Measurements from ENCODE around the gene PTPRN2. TPM values are rescaled to one million over a fixed set of nuclear protein-coding genes. Genes with fewer than 3 reads are reported as not detected.

Gene PTPRN2
- total and polyA plus RNA-seq, 9 of the 15 experiments (the other 6 are each of a cell fraction or from before 2014, with no cell fraction given) = not detected

DNA sequence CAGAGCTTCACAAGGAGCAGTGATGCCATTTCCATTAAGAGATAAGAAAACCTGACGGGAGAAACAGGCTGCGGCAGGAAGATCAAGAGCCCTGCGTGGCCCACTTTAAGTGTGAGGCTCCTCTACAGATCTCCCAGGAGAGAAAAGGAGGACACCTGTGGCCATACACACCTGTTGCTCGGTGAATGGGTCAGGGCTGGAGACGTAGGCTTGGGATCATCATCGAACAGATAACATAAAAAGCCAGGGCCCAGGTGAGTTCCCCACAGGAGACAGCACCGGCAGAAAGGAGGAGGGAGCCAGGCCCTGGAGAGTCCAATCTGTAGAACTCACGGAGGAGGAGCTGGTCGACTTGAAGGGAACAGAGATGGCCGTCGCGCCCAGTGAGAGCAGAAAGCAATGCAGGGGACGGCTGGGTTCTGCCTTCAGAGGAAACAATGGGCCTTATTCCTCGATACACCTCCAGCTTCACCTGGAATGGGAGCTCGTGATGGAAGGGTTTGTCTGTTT is 694.0 kb downstream of the PTPRN2 start:
- in situ Hi-C loops (cut with MboI) = no loop called here
- H3K27ac ChIP-seq (ENCODE audit: extremely low read depth, low read depth, low read length) = no peak overlapping the region
- H3K27me3 ChIP-seq (ENCODE audit: control insufficient read depth in 2 of 2, insufficient read depth in 2 of 2, low read length in 2 of 2) = peaks cover 28 to 75% of the 10 kb centered on the region in 2 experiments
- no peaks in the 10 kb centered on the region for H3K4me1 ChIP-seq (replicated peaks in 1 of 2; ENCODE audit: control insufficient read depth in 2 of 2, insufficient read depth in 2 of 2, low read length in 2 of 2)
- no peaks in the 10 kb centered on the region for H3K9me1 ChIP-seq (ENCODE audit: control insufficient read depth, insufficient read depth, low read length)
- DNase-seq (ENCODE audit: extremely low read depth in 1 of 4, low spot score in 3 of 4) = no peak
- no peak overlapping the region for H3K4me3 ChIP-seq
- TF ChIP-seq ZNF436 (CRISPR knock-in tag; IDR thresholded peaks at IDR 0.05) (no peak), CCNT2 (IDR thresholded peaks at IDR 0.05; ENCODE audit: borderline replicate concordance, extremely low read depth, insufficient read length, low read depth, low read length) (no peak), ZNF324 (CRISPR knock-in tag; IDR thresholded peaks at IDR 0.05) (no peak), ZKSCAN1 (IDR thresholded peaks at IDR 0.05; ENCODE audit: low read depth, low read length) (no peak), RFX5 (IDR thresholded peaks at IDR 0.05; ENCODE audit: low read depth, low read length) (no peak), RFX7 (CRISPR knock-in tag; IDR thresholded peaks at IDR 0.05) (no peak), CTBP1 (IDR thresholded peaks at IDR 0.05; ENCODE audit: borderline replicate concordance) (no peak), ZNF57 (CRISPR knock-in tag; IDR thresholded peaks at IDR 0.05) (no peak), MBD2 (IDR thresholded peaks at IDR 0.05; ENCODE audit: borderline replicate concordance, low read depth) (no peak)
- TF ChIP-seq, protein P1, sequence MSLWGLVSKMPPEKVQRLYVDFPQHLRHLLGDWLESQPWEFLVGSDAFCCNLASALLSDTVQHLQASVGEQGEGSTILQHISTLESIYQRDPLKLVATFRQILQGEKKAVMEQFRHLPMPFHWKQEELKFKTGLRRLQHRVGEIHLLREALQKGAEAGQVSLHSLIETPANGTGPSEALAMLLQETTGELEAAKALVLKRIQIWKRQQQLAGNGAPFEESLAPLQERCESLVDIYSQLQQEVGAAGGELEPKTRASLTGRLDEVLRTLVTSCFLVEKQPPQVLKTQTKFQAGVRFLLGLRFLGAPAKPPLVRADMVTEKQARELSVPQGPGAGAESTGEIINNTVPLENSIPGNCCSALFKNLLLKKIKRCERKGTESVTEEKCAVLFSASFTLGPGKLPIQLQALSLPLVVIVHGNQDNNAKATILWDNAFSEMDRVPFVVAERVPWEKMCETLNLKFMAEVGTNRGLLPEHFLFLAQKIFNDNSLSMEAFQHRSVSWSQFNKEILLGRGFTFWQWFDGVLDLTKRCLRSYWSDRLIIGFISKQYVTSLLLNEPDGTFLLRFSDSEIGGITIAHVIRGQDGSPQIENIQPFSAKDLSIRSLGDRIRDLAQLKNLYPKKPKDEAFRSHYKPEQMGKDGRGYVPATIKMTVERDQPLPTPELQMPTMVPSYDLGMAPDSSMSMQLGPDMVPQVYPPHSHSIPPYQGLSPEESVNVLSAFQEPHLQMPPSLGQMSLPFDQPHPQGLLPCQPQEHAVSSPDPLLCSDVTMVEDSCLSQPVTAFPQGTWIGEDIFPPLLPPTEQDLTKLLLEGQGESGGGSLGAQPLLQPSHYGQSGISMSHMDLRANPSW (CRISPR knock-in tag; IDR thresholded peaks at IDR 0.05) = no peak
- TF ChIP-seq, protein P2, sequence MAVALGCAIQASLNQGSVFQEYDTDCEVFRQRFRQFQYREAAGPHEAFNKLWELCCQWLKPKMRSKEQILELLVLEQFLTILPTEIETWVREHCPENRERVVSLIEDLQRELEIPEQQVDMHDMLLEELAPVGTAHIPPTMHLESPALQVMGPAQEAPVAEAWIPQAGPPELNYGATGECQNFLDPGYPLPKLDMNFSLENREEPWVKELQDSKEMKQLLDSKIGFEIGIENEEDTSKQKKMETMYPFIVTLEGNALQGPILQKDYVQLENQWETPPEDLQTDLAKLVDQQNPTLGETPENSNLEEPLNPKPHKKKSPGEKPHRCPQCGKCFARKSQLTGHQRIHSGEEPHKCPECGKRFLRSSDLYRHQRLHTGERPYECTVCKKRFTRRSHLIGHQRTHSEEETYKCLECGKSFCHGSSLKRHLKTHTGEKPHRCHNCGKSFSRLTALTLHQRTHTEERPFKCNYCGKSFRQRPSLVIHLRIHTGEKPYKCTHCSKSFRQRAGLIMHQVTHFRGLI (CRISPR knock-in tag; IDR thresholded peaks at IDR 0.05) = no peak
- TF ChIP-seq, protein P3, sequence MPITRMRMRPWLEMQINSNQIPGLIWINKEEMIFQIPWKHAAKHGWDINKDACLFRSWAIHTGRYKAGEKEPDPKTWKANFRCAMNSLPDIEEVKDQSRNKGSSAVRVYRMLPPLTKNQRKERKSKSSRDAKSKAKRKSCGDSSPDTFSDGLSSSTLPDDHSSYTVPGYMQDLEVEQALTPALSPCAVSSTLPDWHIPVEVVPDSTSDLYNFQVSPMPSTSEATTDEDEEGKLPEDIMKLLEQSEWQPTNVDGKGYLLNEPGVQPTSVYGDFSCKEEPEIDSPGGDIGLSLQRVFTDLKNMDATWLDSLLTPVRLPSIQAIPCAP (CRISPR knock-in tag; IDR thresholded peaks at IDR 0.05; ENCODE audit: borderline replicate concordance) = no peak
- TF ChIP-seq, protein P4, sequence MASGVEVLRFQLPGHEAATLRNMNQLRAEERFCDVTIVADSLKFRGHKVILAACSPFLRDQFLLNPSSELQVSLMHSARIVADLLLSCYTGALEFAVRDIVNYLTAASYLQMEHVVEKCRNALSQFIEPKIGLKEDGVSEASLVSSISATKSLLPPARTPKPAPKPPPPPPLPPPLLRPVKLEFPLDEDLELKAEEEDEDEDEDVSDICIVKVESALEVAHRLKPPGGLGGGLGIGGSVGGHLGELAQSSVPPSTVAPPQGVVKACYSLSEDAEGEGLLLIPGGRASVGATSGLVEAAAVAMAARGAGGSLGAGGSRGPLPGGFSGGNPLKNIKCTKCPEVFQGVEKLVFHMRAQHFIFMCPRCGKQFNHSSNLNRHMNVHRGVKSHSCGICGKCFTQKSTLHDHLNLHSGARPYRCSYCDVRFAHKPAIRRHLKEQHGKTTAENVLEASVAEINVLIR (CRISPR knock-in tag; IDR thresholded peaks at IDR 0.05) = no peak
- ChIA-PET CTCF (ENCODE audit: low intra/inter-chr PET ratio) (no interaction called here), POLR2A (no interaction called here)
- no peaks in the 10 kb centered on the region for H3K9me3 ChIP-seq (replicated peaks; ENCODE audit: control insufficient read depth, insufficient read depth, low read depth, low read length)
- no peaks in the 10 kb centered on the region for H3K79me2 ChIP-seq (ENCODE audit: control insufficient read depth, insufficient read depth, low read length)
- intact Hi-C loops (cut with micrococcal nuclease) = no loop called here
- H3K9ac ChIP-seq (ENCODE audit: insufficient read depth in 1 of 2, low read depth in 2 of 2, low read length in 2 of 2) = no peak overlapping the region
- no TSS peak for BruUV-seq (replicated peaks)
- 1% methylated on average over 15 of the region's 15 CpGs for WGBS (ENCODE audit: insufficient coverage, low coverage, missing lambda C conversion rate)
- no peak overlapping the region for H3K4me2 ChIP-seq (ENCODE audit: insufficient read depth, low read length)
- no peak overlapping the region for H2AFZ ChIP-seq (ENCODE audit: low read depth, low read length)
- H4K20me1 ChIP-seq (replicated peaks; ENCODE audit: control insufficient read depth, insufficient read depth, low read length) = no peaks in the 10 kb centered on the region; the same call in none of the 2 replicates
- no peaks in the 10 kb centered on the region for H3K36me3 ChIP-seq (ENCODE audit: control insufficient read depth, insufficient read depth, low read length)
- no peak for FAIRE-seq
- ATAC-seq = no peak
